Activated CD4-positive, alpha-beta T cell treated with anti-CD3 and anti-CD28 coated beads, Interleukin-10, Interleukin-2, amounts not matched to agents 100 ng/mL and 50 ng/mL, durations not matched to agents 16 hours and 8 hours (primary cell): Measurements from ENCODE around the gene HUNK.
"Not testable (repeated sequence)": the region's sequence is repeated elsewhere in the genome, so short reads cannot be mapped to it uniquely, and the experiment has no call there.

Experiments
- DNase-seq: peaks from one replicate; pipeline ENCODE4 v3.0.0-alpha.2; 2020

The HUNK gene

DNA sequence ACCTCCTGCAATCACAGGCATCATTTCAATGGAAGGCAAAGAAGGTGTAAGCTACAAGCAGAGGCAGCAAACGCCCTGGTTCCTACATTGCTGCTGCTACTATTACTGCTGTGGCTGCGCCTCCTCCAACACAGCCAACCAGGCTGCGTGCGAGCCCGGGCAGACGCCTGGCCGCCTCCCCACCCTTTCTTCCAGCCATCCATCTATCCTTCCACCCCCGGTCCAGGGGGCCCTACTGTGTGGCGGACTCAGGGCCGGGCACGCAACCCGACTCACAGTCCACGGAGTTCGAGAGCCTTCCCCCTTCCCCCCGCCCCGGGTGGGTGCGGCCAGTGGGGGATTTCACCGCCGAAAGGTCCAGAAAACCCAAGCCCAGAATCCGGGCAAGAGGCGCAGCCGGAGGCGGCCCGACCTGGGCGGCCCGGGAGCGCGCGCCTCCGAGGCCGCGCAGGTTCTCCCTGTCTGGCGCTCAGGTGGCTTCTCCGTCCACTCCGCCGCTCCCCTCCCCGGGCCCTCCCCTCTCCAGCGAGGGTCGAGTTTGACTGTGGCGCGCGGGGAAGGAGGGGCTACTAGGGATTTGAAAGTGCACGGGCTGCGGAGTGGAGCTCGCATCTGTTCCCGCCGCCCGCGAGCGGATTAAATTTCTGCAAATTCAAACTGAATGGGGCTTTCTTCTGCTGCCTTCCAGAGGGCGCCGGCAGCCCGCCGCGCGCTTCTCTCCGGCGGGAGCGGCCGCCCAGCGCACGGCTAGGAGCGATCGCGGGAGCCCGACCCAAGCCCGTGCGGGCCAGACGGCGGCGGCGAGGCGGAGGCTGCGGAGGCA lies at the start of gene HUNK:
HUNK (plus strand) TSS at position 569 of the 823 bp plus-strand sequence. CDS start 655 bp downstream, outside the sequence.
- peak; percentile 6 for DNase-seq

GRCh38 chr21:31829736-31830472 lies 42.9 kb upstream of the HUNK start:
- DNase-seq = no peak

GRCh38 chr21:31830701-31831100 lies 42.1 kb upstream of the HUNK start:
- no peak for DNase-seq

GRCh38 chr21:31837041-31837440 lies 35.8 kb upstream of the HUNK start:
- DNase-seq = no peak

DNA sequence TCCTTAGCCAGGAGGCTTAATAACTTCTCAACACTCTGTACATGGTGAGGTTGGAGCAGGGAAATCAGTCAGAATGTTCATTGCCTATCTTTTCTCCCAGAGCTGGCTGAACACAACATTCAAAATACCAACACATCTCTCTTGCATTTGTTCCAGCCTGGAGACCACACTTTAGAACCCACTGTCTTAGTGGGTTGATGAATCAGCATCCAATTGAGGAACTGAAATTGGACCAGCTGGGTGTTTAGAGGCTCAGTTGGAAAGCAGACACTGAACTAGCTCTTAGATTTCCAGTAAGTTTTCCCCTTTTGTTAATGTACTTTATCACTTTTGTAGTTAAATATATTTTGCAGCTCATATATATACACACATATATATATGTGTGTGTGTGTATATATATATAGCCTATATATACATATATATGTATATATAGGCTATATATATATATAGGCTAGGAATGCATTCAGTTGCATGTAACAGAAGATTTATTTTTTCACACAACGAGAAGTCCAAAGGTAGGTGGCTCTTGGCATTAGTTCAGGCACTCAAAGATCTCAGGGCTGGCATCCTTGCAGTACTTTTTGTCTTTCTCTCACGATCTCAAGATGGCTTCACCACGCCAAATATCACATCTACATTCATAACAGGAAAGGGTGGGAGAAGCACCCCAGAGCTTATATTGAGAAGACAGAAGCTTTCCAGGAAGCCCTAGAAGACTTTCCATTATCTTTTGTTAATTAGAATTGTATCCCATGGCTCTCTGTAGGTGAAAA lies 35.0 kb upstream of the HUNK start:
- DNase-seq = no peak

DNA sequence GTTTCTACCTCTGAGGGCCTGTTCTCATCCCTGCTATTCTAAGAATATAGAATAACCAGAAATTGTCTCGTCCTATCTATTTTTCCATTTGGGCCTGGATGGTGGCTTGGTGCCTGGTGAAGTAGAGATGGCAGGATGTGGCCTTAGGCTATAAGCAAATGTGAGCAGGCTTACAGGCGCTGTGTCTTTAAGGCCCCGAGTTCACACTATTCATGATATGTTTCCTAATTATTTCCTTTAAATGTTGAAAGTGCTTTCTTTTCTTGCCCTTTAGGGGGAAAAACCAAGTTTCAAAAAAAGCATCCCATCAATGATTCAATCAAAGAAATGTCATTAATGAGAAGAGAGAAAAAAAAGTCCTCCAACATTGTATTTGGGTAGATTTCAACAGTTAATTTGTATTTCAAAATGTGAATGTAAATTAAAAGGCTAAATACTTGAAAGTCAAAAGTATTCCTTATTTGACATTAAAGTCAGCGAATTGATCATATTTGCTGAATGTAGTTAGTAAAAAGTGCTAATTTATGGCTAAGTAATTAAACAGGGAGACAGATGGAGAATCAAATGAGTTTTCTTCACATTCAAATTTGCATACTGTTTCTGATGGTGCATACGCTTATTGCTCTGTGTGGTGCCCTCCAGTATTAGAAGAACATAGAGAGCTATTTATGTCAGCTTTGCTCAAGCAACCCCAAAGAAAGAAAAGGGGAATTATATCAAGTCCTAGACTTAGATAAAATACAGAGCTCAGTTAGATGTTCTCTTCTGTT lies 34.0 kb upstream of the HUNK start:
- DNase-seq = no peak

DNA sequence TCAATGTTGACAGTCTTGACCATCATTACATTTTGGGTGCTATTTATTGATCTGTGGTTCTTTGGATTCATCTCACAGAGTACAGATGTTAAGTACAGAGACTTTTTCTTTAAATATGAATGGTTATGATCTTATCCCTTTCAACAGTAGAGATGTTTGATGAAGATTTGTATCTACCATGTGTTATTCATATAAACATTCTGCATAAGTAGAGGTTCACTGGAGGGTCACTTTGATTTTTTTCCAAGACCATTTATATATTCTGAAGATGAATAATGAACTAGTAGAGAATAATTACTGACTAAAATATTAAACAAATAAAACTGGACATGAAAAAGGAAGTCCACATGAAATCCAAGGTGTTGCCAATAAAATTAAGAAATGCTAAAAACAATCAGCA lies 28.6 kb upstream of the HUNK start:
- DNase-seq = no peak

- no peak for DNase-seq
These were observed 27.6 kb upstream of the HUNK start for GRCh38 chr21:31845151-31845729.

DNA sequence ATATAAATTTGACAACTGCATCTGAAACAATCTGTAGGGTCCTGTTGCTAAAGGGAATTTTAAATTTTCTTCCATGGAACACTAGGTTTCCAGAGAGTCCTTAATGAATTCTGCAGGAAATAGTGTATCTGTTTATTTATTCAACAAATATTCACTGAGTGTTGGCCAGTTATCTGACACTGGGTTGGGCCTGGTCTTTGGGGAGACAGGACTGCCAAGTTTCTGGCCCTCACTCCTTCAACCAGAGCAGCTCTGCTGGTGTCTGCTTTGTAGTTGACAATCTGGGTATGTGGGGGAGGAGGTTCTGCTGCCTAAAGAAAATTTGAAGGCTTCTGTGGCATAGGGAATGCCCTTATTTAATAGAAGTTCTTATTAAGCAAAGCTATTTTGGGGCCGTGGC lies 26.1 kb upstream of the HUNK start:
- DNase-seq = no peak

GRCh38 chr21:31847761-31848160 lies 25.1 kb upstream of the HUNK start:
- DNase-seq = no peak

DNA sequence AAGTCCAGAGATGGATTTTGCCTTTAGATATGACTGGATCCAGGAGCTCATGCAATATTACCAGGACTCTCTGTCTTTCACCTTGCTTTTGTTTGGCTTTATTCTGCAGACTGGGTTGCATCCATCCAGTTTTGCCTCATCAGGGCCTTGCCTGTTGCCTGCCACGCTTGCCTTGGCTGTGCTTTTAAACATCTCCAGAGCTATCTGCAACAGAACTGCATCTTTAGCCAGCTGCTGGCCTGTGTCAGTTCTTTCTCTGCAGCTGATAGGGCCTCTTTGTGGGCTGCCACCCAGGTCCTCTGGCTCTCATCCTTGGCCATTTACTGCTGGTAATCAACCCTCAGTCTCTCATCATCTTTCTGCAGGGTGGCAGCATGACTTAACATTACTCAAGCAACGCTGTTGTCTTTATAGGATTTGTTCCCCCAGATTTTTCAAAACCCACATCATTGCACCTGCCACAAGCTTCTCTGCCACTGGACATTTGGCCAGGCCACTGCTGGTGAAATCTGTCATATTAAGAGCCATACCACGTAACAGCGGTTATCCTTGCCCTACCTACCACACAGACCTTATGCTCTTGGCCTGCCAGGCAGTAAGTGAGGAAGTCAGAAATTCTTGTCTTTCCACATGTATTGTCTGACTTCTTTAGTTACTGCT lies 24.4 kb upstream of the HUNK start:
- DNase-seq = no peak

- DNase-seq = no peak
These were observed 21.9 kb upstream of the HUNK start for GRCh38 chr21:31850886-31851285.

DNA sequence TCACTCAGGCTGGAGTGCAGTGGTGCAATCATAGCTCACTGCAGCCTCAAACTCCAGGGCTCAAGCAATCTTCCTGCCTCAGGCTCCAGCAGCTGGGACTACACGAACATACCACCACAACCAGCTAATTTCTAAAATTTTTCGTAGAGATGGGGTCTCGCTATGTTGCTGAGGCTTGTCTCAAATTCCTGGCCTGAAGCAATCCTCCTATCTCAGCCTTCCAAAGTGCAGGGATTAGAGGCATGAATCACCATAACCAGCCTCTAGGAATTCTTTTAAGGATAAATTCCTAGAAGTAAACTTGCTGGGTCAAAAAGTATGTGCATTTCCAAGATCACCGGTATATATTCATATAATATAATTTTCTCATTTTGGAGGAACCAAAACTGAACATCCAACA lies 17.6 kb upstream of the HUNK start:
- DNase-seq = no peak

GRCh38 chr21:31857096-31857495 lies 15.7 kb upstream of the HUNK start:
- no peak for DNase-seq

GRCh38 chr21:31857631-31858030 lies 15.2 kb upstream of the HUNK start:
- DNase-seq = not testable (repeated sequence)

- no peak for DNase-seq
These were observed 12.0 kb upstream of the HUNK start for GRCh38 chr21:31860851-31861250.

DNA sequence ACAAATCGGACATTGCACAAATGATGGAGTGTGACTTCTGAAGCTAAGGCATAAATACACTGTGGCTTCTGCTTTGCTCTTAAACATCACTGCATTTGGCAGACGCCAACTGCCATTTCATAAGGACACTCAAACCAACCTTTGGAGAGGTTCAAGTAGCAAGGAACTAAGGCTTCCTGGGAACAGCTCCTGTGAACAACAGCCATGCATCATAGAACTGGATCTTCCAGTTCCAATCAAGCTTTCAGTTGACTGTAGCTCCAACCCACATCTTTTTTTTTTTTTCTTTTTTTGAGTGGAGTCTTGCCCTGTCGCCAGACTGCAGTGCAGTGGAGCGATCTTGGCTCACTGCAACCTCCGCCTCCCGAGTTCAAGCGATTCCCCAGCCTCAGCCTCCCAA lies 10.7 kb upstream of the HUNK start:
- no peak for DNase-seq

DNA sequence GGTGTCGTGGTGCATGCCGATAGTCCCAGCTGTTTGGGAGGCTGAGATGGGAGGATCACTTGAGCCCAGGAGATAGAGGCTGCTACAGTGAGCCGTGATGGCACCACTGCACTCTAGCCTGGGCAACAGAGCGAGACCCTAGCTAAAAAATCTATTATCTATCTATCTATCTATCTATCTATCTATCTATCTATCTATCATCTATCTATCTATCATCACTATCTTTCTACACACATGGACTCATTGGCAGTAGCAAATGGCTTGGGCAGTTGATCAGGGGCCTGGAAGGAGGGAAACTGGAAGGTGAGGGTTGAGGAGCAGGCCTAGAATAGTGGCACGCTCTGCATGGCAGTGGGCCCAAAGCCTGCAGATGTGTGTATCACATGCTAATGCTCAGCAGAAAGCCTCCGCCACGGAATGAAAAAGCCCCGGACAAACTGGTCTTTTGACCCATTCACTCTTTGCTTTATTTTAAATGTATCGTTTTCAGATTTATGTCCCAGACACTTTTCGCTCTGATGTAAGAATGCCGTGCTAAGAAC lies 7.3 kb upstream of the HUNK start:
- DNase-seq = no peak

GRCh38 chr21:31866077-31866511 lies 6.7 kb upstream of the HUNK start:
- peak; percentile 74 for DNase-seq

DNA sequence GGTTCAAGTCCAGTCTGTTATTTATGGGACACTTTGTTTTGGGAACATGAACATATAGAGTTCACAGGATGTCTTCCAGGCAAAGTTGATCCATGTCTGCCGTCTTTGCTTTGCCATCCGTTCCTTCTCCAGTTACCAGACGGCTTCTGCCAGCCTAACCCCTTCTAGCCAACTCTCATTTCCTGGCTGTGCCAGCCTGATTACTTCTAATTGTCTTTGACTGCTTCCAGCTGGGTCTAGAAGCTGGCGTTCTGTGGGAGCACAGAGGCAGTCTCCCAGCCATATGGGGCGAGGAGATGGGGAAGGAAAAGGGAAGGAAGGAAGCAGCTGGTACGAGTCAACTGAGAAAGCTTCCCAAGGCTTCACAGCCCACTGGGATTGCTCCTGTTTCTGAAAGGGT lies 3.1 kb upstream of the HUNK start:
- DNase-seq = no peak

DNA sequence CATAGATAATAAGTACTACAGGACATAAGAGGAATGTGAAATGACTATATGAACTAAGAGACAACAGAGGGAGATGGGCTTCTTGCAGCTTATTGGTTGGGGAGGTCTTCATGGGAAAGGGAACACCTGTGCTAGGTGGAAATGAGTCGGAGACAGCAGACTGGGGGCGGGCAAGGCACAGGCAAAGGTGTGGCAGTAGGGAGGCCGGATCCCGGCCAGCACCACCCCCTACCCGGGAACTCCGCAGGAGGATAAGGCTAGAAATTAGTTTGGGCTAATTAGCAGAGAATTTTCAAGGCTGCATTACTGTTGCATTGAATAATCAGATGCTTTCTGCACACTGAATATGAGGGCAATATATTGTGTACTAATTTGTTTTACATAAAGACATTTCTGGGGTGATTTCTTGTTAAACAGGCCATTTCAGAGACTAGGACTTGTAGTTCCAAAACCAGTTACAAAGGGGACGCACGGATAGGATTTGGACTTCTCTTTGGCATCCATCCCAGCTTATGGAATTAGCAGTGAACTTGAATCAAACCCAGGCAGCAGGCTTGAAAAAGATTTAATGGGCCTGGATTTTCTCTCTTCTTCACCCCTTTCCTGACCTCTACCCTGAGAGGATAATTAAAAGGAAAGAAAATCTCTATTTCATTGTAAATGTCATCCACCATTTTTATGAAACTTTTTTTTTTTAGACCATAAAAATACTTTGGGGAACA lies 2.2 kb upstream of the HUNK start:
- DNase-seq = no peak
